Psoas muscle (tissue), 8 donors: ENCODE results near the gene IGIP. TPM values are rescaled to one million over a fixed set of nuclear protein-coding genes. Genes with fewer than 3 reads are reported as not detected.

ENCODE experiments used
- ATAC-seq, 4 donors: fragments of 200-7000 bp; cut with Tn5 transposase; one replicate each; pipeline ENCODE4 v1.9.1; 2020; ENCODE audit warnings: moderate library complexity in 3 of 4, mild to moderate bottlenecking in 2 of 4
- DNase-seq, 2 donors: peaks; one replicate each; pipeline ENCODE4 v3.0.0-alpha.2; 2020
- H3K27ac ChIP-seq: fragments of 200-600 bp; one replicate; pipeline ENCODE4 v1.8.0; 2022
- H3K27me3 ChIP-seq, 3 donors: fragments of 200-600 bp in 1 of 3; one replicate each; pipeline versions ENCODE4 v1.6.1 to v1.8.0; 2013 to 2022; ENCODE audit warnings: low read length in 2 of 3, mild to moderate bottlenecking in 2 of 3, moderate library complexity in 1 of 3; ENCODE audit not compliant: insufficient read depth in 3 of 3
- H3K36me3 ChIP-seq, 2 donors: fragments of 200-600 bp in 1 of 2; one replicate each; pipeline versions ENCODE4 v1.6.1 to v1.8.0; 2013 to 2022; ENCODE audit warnings: low read depth in 1 of 2, mild to moderate bottlenecking in 1 of 2, moderate library complexity in 1 of 2; ENCODE audit not compliant: insufficient read depth in 1 of 2
- H3K4me1 ChIP-seq: fragments of 200-600 bp; one replicate; pipeline ENCODE4 v1.8.0; 2022
- H3K4me3 ChIP-seq: fragments of 200-600 bp; one replicate; pipeline ENCODE4 v1.8.0; 2022; ENCODE audit warnings: mild to moderate bottlenecking
- H3K9me3 ChIP-seq: fragments of 200-600 bp; one replicate; pipeline ENCODE4 v1.8.0; 2022
- CTCF ChIP-seq: fragments of 200-600 bp; IDR thresholded peaks from one replicate; pipeline ENCODE4 v1.8.0; 2022; ENCODE audit warnings: antibody characterized with exemption
- WGBS, 3 donors: extraction: QIAGEN DNeasy Blood & Tissue Kit; methylation state at CpG; one replicate each; pipeline versions ENCODE4 v1.1.6 to v1.1.7; 2013; 5-methylcytosine and 5-hydroxymethylcytosine counted together
- intact Hi-C, 2 donors: fragments of 100-400 bp; cut with DNase I; formaldehyde crosslinking; loops; one replicate each; pipeline versions ENCODE4 v1.11.0 to v1.14.2; 2022
- long read RNA-seq, 2 donors: library from polyadenylated mRNA; unstranded; transcript quantifications; one replicate each; pipeline ENCODE4 v2.0.0, GENCODE V29; 2021
- polyA plus RNA-seq, 3 donors: library from polyadenylated mRNA; stranded (reverse); fragments of 200-250 nt; gene quantifications; one replicate each; pipeline ENCODE4 v1.2.3, GENCODE V29; 2013
- total RNA-seq, 4 donors: library from RNA; stranded (reverse); fragmentation: NEBNext Ultra II Directional in 2 of 4; extraction: Animal tissue kit (Norgen Biotek cat#: 25700) in 2 of 4; gene quantifications; one replicate each; pipeline versions ENCODE4 v1.2.1 to v1.2.4, GENCODE V29; 2021 to 2023
- donor health status: healthy with polysubstance abuse.
- donor health status: DM: no; HTN: no; CAD: no; lungs with moderate emphysema.
- donor health status: Bipolar disorder and iron deficiency.
- donor health status: healthy.
- donor health status: DM: yes; HTN: yes; CAD: no.
- donor health status: DM: no; HTN: no; CAD: no.
- donor health status: DM: no; HTN: no; CAD: no.
- donor health status: DM: yes; HTN: yes; CAD: no.

The IGIP gene
- total RNA-seq (10 to 100 TPM in 2 of 4 donors, 1 to 10 TPM in 2; 5.1 to 11.6 (median 9.3) TPM), polyA plus RNA-seq (1 to 10 TPM; 3.5 to 6.8 (median 3.6) TPM)
- long read RNA-seq, donor 1, result 0 reads
- long read RNA-seq, donor 2, partial matches to known transcripts, result 0 of 2 reads
- long read RNA-seq, donor 2, other reads (novel, unspliced or antisense), result 0 of 2 reads

GRCh38 chr5:140125637-140126036 is at the start of gene IGIP:
Gene IGIP (plus strand): TSS chr5:140125937. CDS start chr5:140128477, 2,540 bp downstream.
- peaks cover 30% of the 10 kb centered on the region for H3K4me1 ChIP-seq
- ATAC-seq, result no peak
- intact Hi-C loops, result no loop called here
- DNase-seq, result no peak
- H3K9me3 ChIP-seq, result no peaks in the 10 kb centered on the region
- no peaks in the 10 kb centered on the region for H3K36me3 ChIP-seq
- no peak within 1 kb of the TSS for H3K27ac ChIP-seq
- no peak for TF ChIP-seq CTCF
- no peaks in the 10 kb centered on the region for H3K27me3 ChIP-seq
- no peak within 1 kb of the TSS for H3K4me3 ChIP-seq
- 97% methylated on average over 4 of the region's 4 CpGs for WGBS, 3 donors

GRCh38 chr5:140076142-140076541 is 49.6 kb upstream of the IGIP start:
- no peak for TF ChIP-seq CTCF
- 80 to 97% (median 91%) methylated on average over 1 of the region's 1 CpG for WGBS, 3 donors
- H3K4me1 ChIP-seq, result peaks cover 5% of the 10 kb centered on the region
- H3K9me3 ChIP-seq, result no peaks in the 10 kb centered on the region
- no peak overlapping the region for H3K4me3 ChIP-seq
- DNase-seq (no peak), ATAC-seq (no peak)
- no peaks in the 10 kb centered on the region for H3K27me3 ChIP-seq
- H3K36me3 ChIP-seq, result no peaks in the 10 kb centered on the region
- intact Hi-C loops, result loop anchor here in 1 of 2 donors (10.0 kb wide), 1 partner anchor 279 kb away; no protein-coding TSS in a partner anchor
- H3K27ac ChIP-seq, result no peak overlapping the region

- no peaks in the 10 kb centered on the region for H3K36me3 ChIP-seq
- H3K4me1 ChIP-seq, result peaks cover 5% of the 10 kb centered on the region
- no peak for TF ChIP-seq CTCF
- no peak for ATAC-seq
- no peak overlapping the region for H3K4me3 ChIP-seq
- H3K27me3 ChIP-seq, result no peaks in the 10 kb centered on the region
- H3K27ac ChIP-seq, result no peak overlapping the region
- no peaks in the 10 kb centered on the region for H3K9me3 ChIP-seq
- 69 to 70% (median 70%) methylated on average over 2 of the region's 2 CpGs for WGBS, 3 donors
- intact Hi-C loops, result loop anchor here in 1 of 2 donors (10.0 kb wide), 1 partner anchor 278 kb away; no protein-coding TSS in a partner anchor
- DNase-seq, result no peak
Observed at GRCh38 chr5:140076788-140077187, 48.9 kb upstream of the IGIP start.

DNA sequence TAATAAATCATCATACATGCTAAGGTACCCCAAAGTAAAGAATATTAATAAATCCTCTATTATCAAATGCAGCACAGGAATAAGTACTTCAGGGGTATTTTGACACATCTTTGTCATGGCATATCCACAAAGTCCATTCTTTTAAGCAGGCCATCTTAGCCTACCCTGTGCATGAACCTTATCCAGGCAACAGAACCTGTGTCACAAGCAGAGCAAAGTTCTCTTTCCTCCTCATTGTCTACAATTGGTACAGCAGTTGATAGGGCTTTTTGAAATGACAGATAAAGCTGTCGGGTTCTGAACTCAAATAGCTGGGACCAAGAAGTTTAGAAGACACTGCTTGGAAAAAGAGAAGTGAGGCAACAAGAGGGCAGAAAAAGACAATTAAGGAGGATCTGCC is 42.6 kb upstream of the IGIP start:
- Histone ChIP-seq H3K4me1 (peaks cover 3% of the 10 kb centered on the region), H3K36me3 (no peaks in the 10 kb centered on the region), H3K27ac (no peak overlapping the region), H3K4me3 (no peak overlapping the region), H3K27me3 (no peaks in the 10 kb centered on the region), H3K9me3 (no peaks in the 10 kb centered on the region)
- 85 to 97% (median 95%) methylated on average over 1 of the region's 1 CpG for WGBS, 3 donors
- no peak for TF ChIP-seq CTCF
- DNase-seq, result no peak
- intact Hi-C loops, result no loop called here
- ATAC-seq, result no peak

- intact Hi-C loops, result no loop called here
- Histone ChIP-seq H3K36me3 (no peaks in the 10 kb centered on the region), H3K4me1 (peaks cover 3% of the 10 kb centered on the region)
Observed at GRCh38 chr5:140083650-140084049, 42.1 kb upstream of the IGIP start.

More at GRCh38 chr5:140083650-140084049, 42.1 kb upstream of the IGIP start:
- DNase-seq (no peak), ATAC-seq (no peak)
- Histone ChIP-seq H3K27me3 (no peaks in the 10 kb centered on the region), H3K27ac (no peak overlapping the region), H3K9me3 (no peaks in the 10 kb centered on the region), H3K4me3 (no peak overlapping the region)
- TF ChIP-seq CTCF, result no peak
- 96% methylated on average over 1 of the region's 1 CpG for WGBS, 3 donors
